Kidney glomerular epithelial cell (primary cell): ENCODE data around the gene DGKA.
"Not testable (repeated sequence)": the region's sequence is repeated elsewhere in the genome, so short reads cannot be mapped to it uniquely, and the experiment has no call there.

Experiments
- DNase-seq: peaks from one replicate; lab custom pipeline; 2025; lab: John Stamatoyannopoulos, UW

DGKA gene

DNA sequence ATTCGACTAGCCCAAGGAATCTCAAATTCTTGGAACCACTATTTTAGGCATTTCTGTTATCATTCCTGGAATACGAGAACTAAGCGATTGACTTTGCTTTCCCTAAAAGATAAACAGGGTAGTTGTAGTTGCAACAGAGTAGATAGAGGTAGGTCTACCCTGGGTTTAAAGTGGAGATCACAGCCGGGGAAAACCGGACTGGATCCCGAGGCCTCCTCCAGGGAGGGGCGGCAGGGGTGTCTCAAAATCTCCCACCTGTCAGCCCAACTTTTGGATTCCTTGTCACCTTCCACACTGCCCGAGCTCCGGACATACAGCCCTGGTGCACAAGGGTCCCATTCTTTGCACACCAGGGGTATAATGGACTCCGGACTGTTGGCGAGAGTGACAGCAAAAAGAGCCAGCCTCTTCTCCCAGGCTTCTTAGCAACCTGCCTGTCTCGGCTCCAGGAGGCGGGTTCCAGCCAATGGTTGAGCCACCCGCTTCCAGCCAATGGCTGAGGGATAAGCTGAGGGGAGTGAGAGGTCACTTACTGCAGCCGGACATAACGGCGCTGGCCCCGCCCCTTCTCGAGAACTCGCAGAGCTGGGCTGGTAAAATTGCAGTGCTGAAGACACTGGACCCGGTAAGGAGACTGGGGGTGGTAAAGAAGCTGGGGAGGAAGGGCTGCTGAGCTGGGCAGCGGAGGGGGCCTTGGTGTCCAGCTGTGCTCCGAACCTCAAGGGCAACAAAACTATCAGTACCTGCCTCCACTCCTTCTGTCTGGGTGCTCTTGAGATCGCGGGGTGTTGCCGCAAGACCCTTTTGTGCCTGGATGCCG lies 66.0 kb downstream of the DGKA start, which contains the start of gene SUOX:
TSS of gene SUOX (plus strand) at position 562 of the 820 bp plus-strand sequence. CDS start 4,946 bp downstream, outside the sequence.
- DNase-seq, result peak; percentile 95

DNA sequence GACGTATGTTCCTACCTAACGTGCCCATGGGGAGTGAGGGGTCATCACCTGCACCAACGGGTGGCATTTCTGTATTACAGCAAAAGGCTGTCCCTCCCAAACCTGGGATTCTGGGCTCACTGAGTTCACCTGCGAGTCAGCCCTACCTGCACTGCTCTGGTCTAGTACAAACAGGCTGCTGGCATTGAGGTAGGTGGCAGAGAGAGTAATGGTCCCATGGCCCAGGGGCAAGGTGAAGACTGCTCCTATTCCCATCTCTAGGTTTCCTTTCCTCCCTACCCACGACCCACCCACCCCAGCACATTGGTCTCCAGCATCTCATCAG lies 66.5 kb downstream of the DGKA start:
- DNase-seq, result no peak

DNA sequence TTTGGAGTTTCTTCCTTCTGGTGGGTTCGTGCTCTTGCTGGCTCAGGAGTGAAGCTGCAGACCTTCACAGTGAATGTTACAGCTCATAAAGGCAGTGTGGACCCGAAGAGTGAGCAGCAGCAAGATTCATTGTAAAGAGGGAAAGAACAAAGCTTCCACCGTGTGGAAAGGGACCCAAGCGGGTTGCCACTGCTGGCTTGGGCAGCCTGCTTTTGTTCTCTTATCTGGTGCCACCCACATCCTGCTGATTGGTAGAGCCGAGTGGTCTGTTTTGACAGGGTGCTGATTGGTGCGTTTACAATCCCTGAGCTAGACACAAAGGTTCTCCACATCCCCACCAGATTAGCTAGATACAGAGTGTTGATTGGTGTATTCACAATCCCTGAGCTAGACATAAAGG lies 68.6 kb downstream of the DGKA start:
- DNase-seq, result not testable (repeated sequence)

DNA sequence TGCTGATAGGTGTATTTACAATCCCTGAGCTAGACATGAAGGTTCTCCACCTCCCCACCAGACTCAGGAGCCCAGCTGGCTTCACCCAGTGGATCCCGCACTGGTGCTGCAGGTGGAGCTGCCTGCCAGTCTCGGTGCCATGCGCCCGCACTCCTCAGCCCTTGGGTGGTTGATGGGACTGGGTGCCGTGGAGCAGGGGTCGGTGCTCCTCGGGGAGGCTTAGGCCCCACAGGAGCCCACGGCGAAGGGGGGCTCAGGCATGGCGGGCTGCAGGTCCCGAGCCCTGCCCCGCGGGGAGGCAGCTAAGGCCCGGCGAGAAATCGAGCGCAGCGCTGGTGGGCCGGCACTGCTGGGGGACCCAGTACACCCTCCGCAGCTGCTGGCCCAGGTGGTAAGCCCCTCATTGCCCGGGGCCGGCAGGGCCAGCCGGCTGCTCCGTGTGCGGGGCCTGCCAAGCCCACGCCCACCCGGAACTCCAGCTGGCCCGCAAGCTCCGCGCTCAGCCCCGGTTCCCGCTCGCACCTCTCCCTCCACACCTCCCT lies 69.1 kb downstream of the DGKA start:
- not testable (repeated sequence) for DNase-seq

DNA sequence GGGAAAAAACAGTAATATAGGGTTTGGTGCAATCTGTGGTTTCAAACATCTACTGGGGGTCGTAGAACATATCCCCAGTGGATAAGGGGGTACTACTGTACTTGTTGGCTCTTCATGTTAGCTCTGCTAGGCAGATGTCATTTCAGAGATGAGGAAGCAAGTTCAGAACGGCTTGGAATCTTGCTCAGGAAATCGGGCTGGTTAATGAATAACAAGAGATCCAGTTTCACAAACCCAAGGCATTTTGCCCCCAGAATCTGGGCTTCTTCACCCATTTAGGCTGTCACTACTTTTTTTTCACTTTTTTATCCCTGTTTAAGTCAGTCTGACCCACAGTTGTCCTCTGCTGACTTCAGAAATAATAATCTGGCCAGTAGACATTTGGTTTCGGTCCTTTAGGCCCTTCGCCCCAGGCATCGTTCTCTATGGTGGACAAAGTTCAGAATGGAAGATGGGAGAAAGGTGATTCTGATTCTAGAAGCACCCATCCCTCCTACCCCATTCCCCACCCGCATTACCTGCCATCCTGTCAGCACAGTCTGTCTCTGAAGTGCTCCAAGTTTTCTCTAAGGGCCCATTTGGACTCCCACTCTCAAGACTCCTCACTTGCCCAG lies 70.6 kb downstream of the DGKA start:
- DNase-seq, result peak; percentile 13

DNA sequence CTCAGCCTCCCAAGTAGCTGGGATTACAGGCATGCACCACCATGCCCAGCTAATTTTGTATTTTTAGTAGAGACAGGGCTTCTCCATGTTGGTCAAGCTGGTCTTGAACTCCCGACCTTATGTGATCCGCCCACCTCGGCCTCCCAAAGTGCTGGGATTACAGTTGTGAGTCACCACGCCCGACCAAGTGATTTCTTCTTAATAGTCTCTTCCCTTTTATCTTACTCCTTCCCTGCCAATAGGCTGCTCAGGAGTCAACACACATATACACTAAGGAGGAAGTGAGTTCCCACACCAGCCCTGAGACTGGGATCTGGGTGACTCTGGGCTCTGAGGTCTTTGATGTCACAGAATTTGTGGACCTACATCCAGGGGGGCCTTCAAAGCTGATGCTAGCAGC lies 72.4 kb downstream of the DGKA start:
- not testable (repeated sequence) for DNase-seq
